ENCODE results near the gene DCAF10.

DNA sequence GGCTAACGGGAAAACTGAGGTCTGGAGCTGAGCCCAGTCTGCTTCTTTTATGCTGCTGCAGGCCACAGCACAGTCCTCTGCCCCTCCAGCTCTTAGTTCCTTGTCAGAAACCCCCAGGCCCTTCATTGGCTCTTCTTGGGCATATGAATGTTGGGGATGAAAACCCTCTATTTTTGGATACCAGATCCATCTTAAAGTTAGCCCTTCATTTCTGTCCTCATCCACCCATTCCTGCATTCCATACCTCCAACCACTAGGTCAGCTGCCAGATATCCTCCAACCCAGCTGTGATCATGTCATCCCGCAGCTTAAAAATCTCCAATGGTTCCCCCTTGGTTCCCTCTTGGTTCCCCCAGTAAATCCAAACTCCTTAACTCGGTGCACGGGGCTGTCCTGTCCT, 105.2 kb downstream of the DCAF10 start:
- no peak for TF ChIP-seq POLR2AphosphoS5 (IDR thresholded peaks at IDR 0.05; ENCODE audit: low read length)
- TF ChIP-seq, protein P1, sequence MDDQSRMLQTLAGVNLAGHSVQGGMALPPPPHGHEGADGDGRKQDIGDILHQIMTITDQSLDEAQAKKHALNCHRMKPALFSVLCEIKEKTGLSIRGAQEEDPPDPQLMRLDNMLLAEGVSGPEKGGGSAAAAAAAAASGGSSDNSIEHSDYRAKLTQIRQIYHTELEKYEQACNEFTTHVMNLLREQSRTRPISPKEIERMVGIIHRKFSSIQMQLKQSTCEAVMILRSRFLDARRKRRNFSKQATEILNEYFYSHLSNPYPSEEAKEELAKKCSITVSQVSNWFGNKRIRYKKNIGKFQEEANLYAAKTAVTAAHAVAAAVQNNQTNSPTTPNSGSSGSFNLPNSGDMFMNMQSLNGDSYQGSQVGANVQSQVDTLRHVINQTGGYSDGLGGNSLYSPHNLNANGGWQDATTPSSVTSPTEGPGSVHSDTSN (IDR thresholded peaks at IDR 0.05; ENCODE audit: insufficient replicate concordance, low read depth, low read length): no peak
- no peak for TF ChIP-seq BHLHE40 (IDR thresholded peaks at IDR 0.05; ENCODE audit: borderline replicate concordance in 1 of 2, low read depth in 2 of 2, low read length in 1 of 2)
- no peak for TF ChIP-seq EZH2 (IDR thresholded peaks at IDR 0.05; ENCODE audit: borderline replicate concordance, control insufficient read depth, low read depth, low read length)
- no peak for TF ChIP-seq CBFB (IDR thresholded peaks at IDR 0.05; ENCODE audit: low read depth)
- TF ChIP-seq ETV6 (conservative IDR thresholded peaks at IDR 0.05 in 1 of 2, IDR thresholded peaks at IDR 0.05 in 1 of 2; ENCODE audit: borderline replicate concordance in 1 of 2, low read depth in 1 of 2): no peak
- no peak for TF ChIP-seq GABPA (IDR thresholded peaks at IDR 0.05; ENCODE audit: low read depth)
- no peak for TF ChIP-seq RB1 (IDR thresholded peaks at IDR 0.05; ENCODE audit: borderline replicate concordance)
- TF ChIP-seq, protein P2, sequence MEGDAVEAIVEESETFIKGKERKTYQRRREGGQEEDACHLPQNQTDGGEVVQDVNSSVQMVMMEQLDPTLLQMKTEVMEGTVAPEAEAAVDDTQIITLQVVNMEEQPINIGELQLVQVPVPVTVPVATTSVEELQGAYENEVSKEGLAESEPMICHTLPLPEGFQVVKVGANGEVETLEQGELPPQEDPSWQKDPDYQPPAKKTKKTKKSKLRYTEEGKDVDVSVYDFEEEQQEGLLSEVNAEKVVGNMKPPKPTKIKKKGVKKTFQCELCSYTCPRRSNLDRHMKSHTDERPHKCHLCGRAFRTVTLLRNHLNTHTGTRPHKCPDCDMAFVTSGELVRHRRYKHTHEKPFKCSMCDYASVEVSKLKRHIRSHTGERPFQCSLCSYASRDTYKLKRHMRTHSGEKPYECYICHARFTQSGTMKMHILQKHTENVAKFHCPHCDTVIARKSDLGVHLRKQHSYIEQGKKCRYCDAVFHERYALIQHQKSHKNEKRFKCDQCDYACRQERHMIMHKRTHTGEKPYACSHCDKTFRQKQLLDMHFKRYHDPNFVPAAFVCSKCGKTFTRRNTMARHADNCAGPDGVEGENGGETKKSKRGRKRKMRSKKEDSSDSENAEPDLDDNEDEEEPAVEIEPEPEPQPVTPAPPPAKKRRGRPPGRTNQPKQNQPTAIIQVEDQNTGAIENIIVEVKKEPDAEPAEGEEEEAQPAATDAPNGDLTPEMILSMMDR (IDR thresholded peaks at IDR 0.05 in 2 of 3, conservative IDR thresholded peaks at IDR 0.05 in 1 of 3; ENCODE audit: control insufficient read depth in 2 of 3, extremely low read depth in 1 of 3, insufficient read depth in 1 of 3, low read depth in 3 of 3, low read length in 3 of 3): no peak
- TF ChIP-seq YY1 (IDR thresholded peaks at IDR 0.05; ENCODE audit: low read depth, low read length): no peak
- TF ChIP-seq, protein P3, sequence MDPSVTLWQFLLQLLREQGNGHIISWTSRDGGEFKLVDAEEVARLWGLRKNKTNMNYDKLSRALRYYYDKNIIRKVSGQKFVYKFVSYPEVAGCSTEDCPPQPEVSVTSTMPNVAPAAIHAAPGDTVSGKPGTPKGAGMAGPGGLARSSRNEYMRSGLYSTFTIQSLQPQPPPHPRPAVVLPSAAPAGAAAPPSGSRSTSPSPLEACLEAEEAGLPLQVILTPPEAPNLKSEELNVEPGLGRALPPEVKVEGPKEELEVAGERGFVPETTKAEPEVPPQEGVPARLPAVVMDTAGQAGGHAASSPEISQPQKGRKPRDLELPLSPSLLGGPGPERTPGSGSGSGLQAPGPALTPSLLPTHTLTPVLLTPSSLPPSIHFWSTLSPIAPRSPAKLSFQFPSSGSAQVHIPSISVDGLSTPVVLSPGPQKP (IDR thresholded peaks at IDR 0.05; ENCODE audit: low read depth, low read length): no peak
- TF ChIP-seq POLR2A (IDR thresholded peaks at IDR 0.05; ENCODE audit: low read depth, low read length): no peak

All from GM12878 (cell line).